Osteoblast (primary cell): Measurements from ENCODE around the gene GRID1. TPM values are rescaled to one million over a fixed set of nuclear protein-coding genes. Genes with fewer than 3 reads are reported as not detected.

Experiments
- DNase-seq: peaks from one replicate; pipeline ENCODE4 v3.0.0; 2011; ENCODE audit warnings: low spot score, mixed read lengths; ENCODE audit not compliant: insufficient read length; ENCODE audit errors: missing footprints
- H2AFZ ChIP-seq: 2 replicates; pipeline ENCODE4 v1.6.0; 2011; ENCODE audit warnings: mild to moderate bottlenecking, low read length
- H3K27ac ChIP-seq: 2 replicates; pipeline ENCODE4 v1.5.1; 2011; ENCODE audit warnings: mild to moderate bottlenecking, low read depth, low read length, moderate library complexity
- H3K27me3 ChIP-seq: 2 replicates; pipeline ENCODE4 v1.6.0; 2012; ENCODE audit warnings: mild to moderate bottlenecking, control low read depth, inconsistent platforms, low read length, moderate library complexity; ENCODE audit not compliant: insufficient read depth
- H3K36me3 ChIP-seq: 2 replicates; pipeline ENCODE4 v1.5.1; 2011; ENCODE audit warnings: mild to moderate bottlenecking, low read length, control low read depth, moderate library complexity; ENCODE audit not compliant: insufficient read depth
- H3K4me1 ChIP-seq: 2 replicates; pipeline ENCODE4 v1.5.1; 2011; ENCODE audit warnings: mild to moderate bottlenecking, low read length, control low read depth, moderate library complexity; ENCODE audit not compliant: insufficient read depth
- H3K4me2 ChIP-seq: 2 replicates; pipeline ENCODE4 v1.6.0; 2011; ENCODE audit warnings: mild to moderate bottlenecking, low read length; ENCODE audit not compliant: insufficient read depth
- H3K4me3 ChIP-seq: fragments of 200-600 bp; sonication (generic); 3 replicates; pipeline ENCODE4 v1.5.1; 2012; ENCODE audit warnings: mild to moderate bottlenecking, low read length, inconsistent platforms; ENCODE audit not compliant: insufficient read depth
- H3K79me2 ChIP-seq: 2 replicates; pipeline ENCODE4 v1.6.0; 2012; ENCODE audit warnings: mild to moderate bottlenecking, low read length, control low read depth, inconsistent platforms; ENCODE audit not compliant: insufficient read depth
- H3K9me3 ChIP-seq: 2 replicates; pipeline ENCODE4 v1.5.1; 2011; ENCODE audit warnings: low read depth, low read length, control low read depth
- H4K20me1 ChIP-seq: 2 replicates; pipeline ENCODE4 v1.6.0; 2012; ENCODE audit warnings: mild to moderate bottlenecking, low read length, control low read depth; ENCODE audit not compliant: insufficient read depth
- CTCF ChIP-seq: IDR thresholded peaks from 2 replicates; pipeline ENCODE4 v1.5.1; 2011; ENCODE audit warnings: mild to moderate bottlenecking, low read depth, low read length, moderate library complexity; ENCODE audit errors: extremely low read depth
- total RNA-seq: library from RNA; depleted of rRNA; stranded (reverse); fragments of >200 nt; gene quantifications from 2 replicates; pipeline ENCODE4 v1.2.3, GENCODE V29; 2012

The GRID1 gene
- total RNA-seq, 1 donor = not detected

DNA sequence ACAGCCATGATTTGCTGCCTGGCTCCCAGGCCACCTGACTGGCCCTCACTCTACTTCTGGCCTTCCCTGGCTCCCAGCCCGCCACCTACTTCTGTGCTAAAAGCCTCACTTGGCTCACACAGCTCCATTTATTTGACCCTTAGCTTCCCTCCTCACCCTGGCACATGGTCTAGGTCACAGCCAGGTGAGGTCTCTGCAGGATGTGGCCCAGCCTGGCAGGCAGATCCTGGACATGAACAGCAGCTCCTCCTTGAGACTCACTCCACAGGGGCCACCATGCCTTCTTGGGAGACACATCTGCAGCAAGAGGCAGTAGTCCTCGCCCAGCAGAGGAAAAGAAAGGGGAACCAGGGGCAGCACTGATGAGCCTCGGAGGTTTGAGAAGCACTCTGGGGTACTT is 64.6 kb downstream of the GRID1 start:
- Histone ChIP-seq H3K79me2 (no peaks in the 10 kb centered on the region), H3K4me2 (no peak overlapping the region), H3K9me3 (no peaks in the 10 kb centered on the region), H3K27ac (no peak overlapping the region), H3K4me3 (no peak overlapping the region), H3K36me3 (no peaks in the 10 kb centered on the region), H4K20me1 (no peaks in the 10 kb centered on the region), H2AFZ (no peak overlapping the region), H3K4me1 (no peaks in the 10 kb centered on the region), H3K27me3 (no peaks in the 10 kb centered on the region)
- no peak for DNase-seq
- no peak for TF ChIP-seq CTCF

GRCh38 chr10:86300931-86301830 is 65.4 kb downstream of the GRID1 start:
- TF ChIP-seq CTCF = no peak
- H3K27ac ChIP-seq = no peak overlapping the region
- H3K9me3 ChIP-seq = no peaks in the 10 kb centered on the region
- H3K36me3 ChIP-seq = no peaks in the 10 kb centered on the region
- no peak for DNase-seq
- H3K4me3 ChIP-seq = no peak overlapping the region
- no peak overlapping the region for H2AFZ ChIP-seq
- no peaks in the 10 kb centered on the region for H3K4me1 ChIP-seq
- H3K27me3 ChIP-seq = no peaks in the 10 kb centered on the region
- H4K20me1 ChIP-seq = no peaks in the 10 kb centered on the region
- H3K79me2 ChIP-seq = no peaks in the 10 kb centered on the region
- H3K4me2 ChIP-seq = no peak overlapping the region

DNA sequence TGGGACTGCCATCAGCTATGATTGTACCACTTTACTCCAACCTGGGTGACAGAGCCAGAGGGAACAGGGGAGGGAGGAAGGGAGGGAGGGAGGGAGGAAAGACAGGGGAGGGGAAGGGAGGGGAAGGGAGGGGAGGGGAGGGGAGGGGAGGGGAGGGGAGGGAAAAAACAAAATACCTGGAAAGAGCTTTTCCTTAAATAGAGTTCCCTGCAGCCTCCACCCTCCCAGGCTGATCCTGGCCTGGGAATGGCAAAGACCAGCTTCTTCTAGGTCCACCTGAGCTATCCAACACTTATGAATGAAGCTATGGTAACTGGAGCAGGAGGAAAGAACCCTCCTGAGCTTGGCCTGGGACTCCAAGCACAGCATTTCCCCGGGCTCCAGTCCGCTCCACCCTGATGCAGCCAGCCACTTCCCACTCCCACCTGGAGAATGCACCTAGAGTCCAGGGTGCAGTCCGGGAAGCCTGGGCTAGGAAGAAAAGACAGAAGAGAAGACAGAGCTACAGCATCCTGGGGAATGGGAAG is 66.1 kb downstream of the GRID1 start:
- H3K36me3 ChIP-seq = no peaks in the 10 kb centered on the region
- no peaks in the 10 kb centered on the region for H3K27me3 ChIP-seq
- no peaks in the 10 kb centered on the region for H3K79me2 ChIP-seq
- H2AFZ ChIP-seq = no peak overlapping the region
- no peak for TF ChIP-seq CTCF
- H3K4me3 ChIP-seq = no peak overlapping the region
- no peaks in the 10 kb centered on the region for H3K4me1 ChIP-seq
- H3K4me2 ChIP-seq = no peak overlapping the region
- no peaks in the 10 kb centered on the region for H4K20me1 ChIP-seq
- no peak for DNase-seq
- H3K9me3 ChIP-seq = no peaks in the 10 kb centered on the region
- H3K27ac ChIP-seq = no peak overlapping the region

DNA sequence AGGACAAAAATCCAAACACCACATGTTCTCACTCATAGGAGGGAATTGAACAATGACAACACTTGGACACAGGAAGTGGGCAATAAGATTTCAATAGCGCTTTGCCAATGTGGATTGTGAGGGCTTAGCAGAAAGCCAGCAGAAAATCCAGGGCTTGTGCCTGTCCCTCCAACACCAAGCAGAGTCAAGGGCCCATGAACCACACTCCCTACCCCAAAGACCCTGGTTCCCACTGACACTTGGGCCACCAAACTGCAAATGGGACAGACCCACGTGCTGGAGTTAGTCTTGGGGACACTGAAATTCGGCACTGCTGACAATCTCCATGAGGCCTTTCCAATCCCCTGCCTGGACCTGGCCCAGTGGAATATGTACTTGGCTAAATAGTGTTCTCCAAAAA is 67.0 kb downstream of the GRID1 start:
- no peaks in the 10 kb centered on the region for H3K79me2 ChIP-seq
- H3K27ac ChIP-seq = no peak overlapping the region
- no peaks in the 10 kb centered on the region for H3K27me3 ChIP-seq
- no peaks in the 10 kb centered on the region for H3K36me3 ChIP-seq
- no peak overlapping the region for H2AFZ ChIP-seq
- no peak for TF ChIP-seq CTCF
- no peaks in the 10 kb centered on the region for H4K20me1 ChIP-seq
- H3K9me3 ChIP-seq = no peaks in the 10 kb centered on the region
- no peak for DNase-seq
- no peak overlapping the region for H3K4me2 ChIP-seq
- H3K4me3 ChIP-seq = no peak overlapping the region
- no peaks in the 10 kb centered on the region for H3K4me1 ChIP-seq
